ENCODE results near the gene CAD. TPM values are rescaled to one million over a fixed set of nuclear protein-coding genes. Genes with fewer than 3 reads are reported as not detected.

The CAD gene
- total RNA-seq, 1 experiment from 2014 or later: 114 TPM

- H3K4me2 ChIP-seq (ENCODE audit: low read length): no peak overlapping the region
Observed at GRCh38 chr2:27255660-27256059, 38.5 kb downstream of the CAD start.

GRCh38 chr2:27256855-27257454 is 39.8 kb downstream of the CAD start:
- no peak for ATAC-seq
- TF ChIP-seq REST (IDR thresholded peaks at IDR 0.05; ENCODE audit: low read depth) (no peak), TCF7L2 (IDR thresholded peaks at IDR 0.05; ENCODE audit: borderline replicate concordance, extremely low read depth, insufficient read depth, insufficient read length) (no peak), SRF (IDR thresholded peaks at IDR 0.05; ENCODE audit: low read depth) (no peak), EGR1 (IDR thresholded peaks at IDR 0.05; ENCODE audit: low read depth) (no peak), SP1 (IDR thresholded peaks at IDR 0.05; ENCODE audit: low read depth) (no peak), ZBTB33 (IDR thresholded peaks at IDR 0.05; ENCODE audit: extremely low read depth, insufficient replicate concordance, low read length) (no peak), CEBPB (IDR thresholded peaks at IDR 0.05; ENCODE audit: low read depth) (no peak), ZNF274 (IDR thresholded peaks at IDR 0.05; ENCODE audit: low read depth, low read length) (no peak), JUND (IDR thresholded peaks at IDR 0.05) (no peak), EZH2phosphoT487 (IDR thresholded peaks at IDR 0.05; ENCODE audit: borderline replicate concordance) (no peak)

More at GRCh38 chr2:27255660-27256059, 38.5 kb downstream of the CAD start:
- DNase-seq (ENCODE audit: low read depth, low spot score) (no peak), ATAC-seq (no peak)
- no peak for TF ChIP-seq SRF (IDR thresholded peaks at IDR 0.05; ENCODE audit: low read depth)
- TF ChIP-seq POLR2A (IDR thresholded peaks at IDR 0.05; ENCODE audit: borderline replicate concordance, extremely low read depth, insufficient read depth, insufficient read length): no peak
- Histone ChIP-seq H2AFZ (ENCODE audit: low read depth, low read length, poor library complexity, severe bottlenecking) (no peak overlapping the region), H3K27me3 (ENCODE audit: insufficient read depth, low read length) (no peaks in the 10 kb centered on the region), H3K79me2 (ENCODE audit: insufficient read depth, low read length) (0 out of 2 replicates have a peak, but pooled peaks cover 8% of the 10 kb centered on the region), H3K4me3 (replicated peaks in 1 of 2; ENCODE audit: low read depth in 1 of 2, low read length in 2 of 2) (no peak overlapping the region), H3K9ac (ENCODE audit: low read length) (no peak overlapping the region), H3K9me2 (ENCODE audit: insufficient read depth) (no peaks in the 10 kb centered on the region), H3K4me1 (ENCODE audit: control insufficient read depth in 1 of 2, insufficient read depth in 2 of 2, low read length in 2 of 2) (peaks cover 0 to under 1% of the 10 kb centered on the region in 2 experiments; a peak in 1 of 4 replicates), H3K36me3 (ENCODE audit: control insufficient read depth in 1 of 2, insufficient read depth in 2 of 2, low read length in 2 of 2) (peaks cover 0 to 2% of the 10 kb centered on the region in 2 experiments; a peak in 2 of 4 replicates), H3K9me3 (ENCODE audit: control insufficient read depth in 1 of 2, insufficient read depth in 1 of 2, low read depth in 1 of 2, low read length in 2 of 2) (no peaks in the 10 kb centered on the region), H4K20me1 (ENCODE audit: insufficient read depth) (no peaks in the 10 kb centered on the region), H3K27ac (ENCODE audit: low read depth, low read length) (no peak overlapping the region)
- ChIA-PET POLR2A (no interaction called here), CTCF (no interaction called here), RAD21 (ENCODE audit: low non-redundant PET in 1 of 2, low total read pairs in 2 of 2, uncharacterized antibody in 2 of 2, unreplicated experiment in 2 of 2) (no interaction called here)
- BruUV-seq (replicated peaks): no TSS peak
- intact Hi-C loops (cut with micrococcal nuclease): no loop called here

More at GRCh38 chr2:27256855-27257454, 39.8 kb downstream of the CAD start:
- no peak overlapping the region for H3K27ac ChIP-seq (ENCODE audit: low read depth, low read length)
- H3K4me3 ChIP-seq (replicated peaks in 1 of 2; ENCODE audit: low read depth in 1 of 2, low read length in 2 of 2): no peak overlapping the region
- peaks cover 13% of the 10 kb centered on the region; the same call in 1 of the 2 replicates for H3K79me2 ChIP-seq (ENCODE audit: insufficient read depth, low read length)
- intact Hi-C loops (cut with micrococcal nuclease): no loop called here
- H3K36me3 ChIP-seq (ENCODE audit: control insufficient read depth in 1 of 2, insufficient read depth in 2 of 2, low read length in 2 of 2): peaks cover 0 to 2% of the 10 kb centered on the region in 2 experiments; a peak in 2 of 4 replicates
- H4K20me1 ChIP-seq (ENCODE audit: insufficient read depth): no peaks in the 10 kb centered on the region
- POLR2A ChIA-PET: no interaction called here
- H3K9me3 ChIP-seq (ENCODE audit: control insufficient read depth in 1 of 2, insufficient read depth in 1 of 2, low read depth in 1 of 2, low read length in 2 of 2): no peaks in the 10 kb centered on the region
- BruUV-seq (replicated peaks): no TSS peak
- CTCF ChIA-PET: no interaction called here
- no peak overlapping the region for H3K9ac ChIP-seq (ENCODE audit: low read length)
- H3K27me3 ChIP-seq (ENCODE audit: insufficient read depth, low read length): peaks cover 5% of the 10 kb centered on the region; the same call in 1 of the 2 replicates
- no peak overlapping the region for H2AFZ ChIP-seq (ENCODE audit: low read depth, low read length, poor library complexity, severe bottlenecking)
- H3K4me1 ChIP-seq (ENCODE audit: control insufficient read depth in 1 of 2, insufficient read depth in 2 of 2, low read length in 2 of 2): peaks cover 6 to 9% of the 10 kb centered on the region in 2 experiments; a peak in 2 of 4 replicates
- no peak overlapping the region for H3K4me2 ChIP-seq (ENCODE audit: low read length)
- DNase-seq (ENCODE audit: low read depth, low spot score): no peak
- RAD21 ChIA-PET (ENCODE audit: low non-redundant PET in 1 of 2, low total read pairs in 2 of 2, uncharacterized antibody in 2 of 2, unreplicated experiment in 2 of 2): no interaction called here
- H3K9me2 ChIP-seq (ENCODE audit: insufficient read depth): no peaks in the 10 kb centered on the region

Measured in HCT116 (cell line).